Measurements from ENCODE around the gene SEMA4C.
A peak's percentile ranks its signal among the peaks of the same experiment; 100 is the strongest.

Gene SEMA4C

GRCh38 chr2:96869281-96869821 is 529 bp downstream of the SEMA4C start:
- H3K27ac ChIP-seq = peak overlapping the region; percentile 98
- no peaks in the 10 kb centered on the region for H3K9me3 ChIP-seq (ENCODE audit: severe bottlenecking)
- DNase-seq = peak; percentile 45

DNA sequence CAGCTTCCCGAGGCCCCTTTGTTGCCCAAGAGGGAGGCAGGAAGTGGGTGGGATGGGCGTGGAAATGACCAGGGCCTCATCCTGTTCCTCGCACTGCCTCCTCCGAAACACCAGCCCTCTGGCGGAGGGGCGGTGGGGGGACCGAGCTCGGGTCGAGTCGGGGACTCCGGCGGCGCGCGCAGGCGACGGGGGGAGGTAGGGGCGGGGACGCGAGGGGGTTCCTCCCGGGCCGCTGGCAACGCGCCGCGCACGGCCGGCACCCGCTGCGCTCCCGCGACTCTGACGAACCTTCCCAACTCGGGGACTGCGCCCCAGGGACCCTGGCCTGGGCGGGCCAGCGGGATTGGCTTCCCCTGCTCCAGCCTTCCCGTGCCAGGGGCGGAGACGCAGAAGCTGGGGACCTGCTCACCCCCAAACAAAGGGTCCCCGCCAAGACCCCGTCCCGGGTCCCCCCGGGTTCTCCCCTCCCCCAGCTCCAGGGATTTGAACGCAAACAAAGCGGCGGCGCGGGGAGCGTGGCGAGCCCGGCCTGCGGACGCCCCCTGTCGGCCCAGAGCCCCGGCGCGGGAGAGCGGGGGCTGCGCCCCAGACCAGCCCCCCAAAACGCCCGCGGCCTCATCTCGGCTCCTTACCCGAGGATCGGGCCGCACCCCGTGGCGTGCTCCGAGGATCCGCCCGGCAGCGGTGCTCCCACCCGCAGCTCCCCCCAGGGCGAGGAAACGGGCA is 1.2 kb downstream of the SEMA4C start:
- peak; percentile 75 for TF ChIP-seq CTCF (IDR thresholded peaks at IDR 0.05; ENCODE audit: low read depth, low read length)
- H3K36me3 ChIP-seq = peaks cover 50% of the 10 kb centered on the region
- peak; percentile 91 for DNase-seq
- no peaks in the 10 kb centered on the region for H3K27me3 ChIP-seq (ENCODE audit: insufficient read depth, low read depth, severe bottlenecking)
- H3K9me3 ChIP-seq (ENCODE audit: severe bottlenecking) = no peaks in the 10 kb centered on the region
- H3K4me3 ChIP-seq (ENCODE audit: low read depth, low read length) = peak overlapping the region; percentile 79
- peak overlapping the region; percentile 98 for H3K27ac ChIP-seq

More at GRCh38 chr2:96869281-96869821, 529 bp downstream of the SEMA4C start:
- no peak for TF ChIP-seq CTCF (IDR thresholded peaks at IDR 0.05; ENCODE audit: low read depth, low read length)
- H3K27me3 ChIP-seq (ENCODE audit: insufficient read depth, low read depth, severe bottlenecking) = no peaks in the 10 kb centered on the region
- peak overlapping the region; percentile 79 for H3K4me3 ChIP-seq (ENCODE audit: low read depth, low read length)
- H3K36me3 ChIP-seq = peaks cover 43% of the 10 kb centered on the region

- H3K9me3 ChIP-seq (ENCODE audit: severe bottlenecking) = no peaks in the 10 kb centered on the region
- H3K27me3 ChIP-seq (ENCODE audit: insufficient read depth, low read depth, severe bottlenecking) = no peaks in the 10 kb centered on the region
- DNase-seq = no peak
- H3K36me3 ChIP-seq = peaks cover 57% of the 10 kb centered on the region
- H3K4me3 ChIP-seq (ENCODE audit: low read depth, low read length) = peak overlapping the region; percentile 79
- no peak for TF ChIP-seq CTCF (IDR thresholded peaks at IDR 0.05; ENCODE audit: low read depth, low read length)
- H3K27ac ChIP-seq = peak overlapping the region; percentile 98
Observed at GRCh38 chr2:96867756-96868554, 1.9 kb downstream of the SEMA4C start.

DNA sequence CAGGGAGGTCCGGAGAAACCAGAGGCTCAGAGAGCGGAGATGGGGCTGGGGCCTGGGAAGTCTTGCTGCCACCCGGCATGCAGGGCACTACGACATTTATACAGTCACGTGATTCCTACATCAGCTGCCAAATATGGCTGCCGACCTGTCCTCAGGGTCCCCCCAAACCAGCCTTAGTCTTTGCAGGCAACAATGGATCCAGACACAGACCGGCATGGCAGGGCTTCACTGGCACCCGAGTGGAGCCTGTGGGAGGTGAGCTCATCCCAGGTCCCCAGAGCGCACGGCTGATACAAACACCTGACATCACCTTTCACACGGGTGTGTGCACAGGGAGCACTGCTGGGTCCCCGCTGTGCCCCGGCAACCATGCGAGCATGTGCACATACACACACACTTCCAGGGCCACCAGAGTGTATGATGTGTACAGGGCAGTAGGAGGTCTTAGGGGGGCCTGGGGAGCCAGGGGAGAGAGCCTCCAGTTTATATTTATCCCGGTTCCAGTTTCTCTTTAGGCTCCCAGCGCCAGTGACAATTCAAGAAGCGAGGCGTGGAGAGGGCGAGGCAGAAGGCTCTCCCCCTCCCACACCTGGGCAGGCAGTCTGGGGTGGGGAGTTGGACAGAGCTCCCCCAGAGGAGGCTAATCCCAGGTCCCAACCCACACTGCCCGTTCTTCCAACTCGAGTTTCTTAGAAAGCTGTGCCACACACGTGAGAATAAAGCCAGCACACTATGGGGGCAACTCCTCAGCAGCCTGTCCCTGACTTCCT is 2.7 kb downstream of the SEMA4C start:
- Histone ChIP-seq H3K9me3 (ENCODE audit: severe bottlenecking) (no peaks in the 10 kb centered on the region), H3K27me3 (ENCODE audit: insufficient read depth, low read depth, severe bottlenecking) (no peaks in the 10 kb centered on the region), H3K36me3 (peaks cover 65% of the 10 kb centered on the region), H3K4me3 (ENCODE audit: low read depth, low read length) (no peak overlapping the region; the same call in 1 of the 2 replicates), H3K27ac (peak overlapping the region; percentile 98)
- no peak for TF ChIP-seq CTCF (IDR thresholded peaks at IDR 0.05; ENCODE audit: low read depth, low read length)
- no peak for DNase-seq

- no peak for DNase-seq
- no peak overlapping the region for H3K4me3 ChIP-seq (ENCODE audit: low read depth, low read length)
- TF ChIP-seq CTCF (IDR thresholded peaks at IDR 0.05; ENCODE audit: low read depth, low read length) = no peak
- H3K9me3 ChIP-seq (ENCODE audit: severe bottlenecking) = no peaks in the 10 kb centered on the region
- peaks cover 71% of the 10 kb centered on the region for H3K36me3 ChIP-seq
- no peaks in the 10 kb centered on the region for H3K27me3 ChIP-seq (ENCODE audit: insufficient read depth, low read depth, severe bottlenecking)
- no peak overlapping the region for H3K27ac ChIP-seq
Observed at GRCh38 chr2:96866586-96866985, 3.3 kb downstream of the SEMA4C start.

Measured in WERI-Rb-1 (cell line).